Left kidney (tissue), 2 donors: Measurements from ENCODE around the gene RHOB. TPM values are rescaled to one million over a fixed set of nuclear protein-coding genes. Genes with fewer than 3 reads are reported as not detected.
"Not testable (repeated sequence)": the region's sequence is repeated elsewhere in the genome, so short reads cannot be mapped to it uniquely, and the experiment has no call there.

Experiments used
- DNase-seq: peaks from one replicate; pipeline ENCODE4 v3.0.0-alpha.2; 2013
- polyA plus RNA-seq: library from polyadenylated mRNA; unstranded; fragments of 120-200 nt; gene quantifications from one replicate; pipeline ENCODE4 v1.2.1, GENCODE V29; 2013; ENCODE audit not compliant: insufficient read length

The RHOB gene
- polyA plus RNA-seq, 1 donor = 64.2 TPM

- DNase-seq = not testable (repeated sequence)
Observed at GRCh38 chr2:20435456-20435855, 11.4 kb upstream of the RHOB start.

GRCh38 chr2:20436716-20437470, 10.0 kb upstream of the RHOB start:
- no peak for DNase-seq

GRCh38 chr2:20438334-20439192, 8.3 kb upstream of the RHOB start:
- DNase-seq = no peak

- no peak for DNase-seq
Observed at GRCh38 chr2:20439193-20439475, 7.7 kb upstream of the RHOB start.

GRCh38 chr2:20439503-20439902, 7.4 kb upstream of the RHOB start:
- DNase-seq = no peak

- no peak for DNase-seq
Observed at GRCh38 chr2:20440001-20440560, 6.8 kb upstream of the RHOB start.

GRCh38 chr2:20443276-20443920, 3.5 kb upstream of the RHOB start:
- DNase-seq = peak; percentile 80

- no peak for DNase-seq
Observed at GRCh38 chr2:20444101-20444992, 2.5 kb upstream of the RHOB start.

GRCh38 chr2:20444993-20445910, 1.6 kb upstream of the RHOB start:
- no peak for DNase-seq

GRCh38 chr2:20446255-20446916, 488 bp upstream of the RHOB start:
- DNase-seq = no peak

GRCh38 chr2:20447437-20448245, 767 bp downstream of the RHOB start:
- DNase-seq = no peak

- DNase-seq = no peak
Observed at GRCh38 chr2:20448246-20448976, 1.5 kb downstream of the RHOB start.

- DNase-seq = no peak
Observed at GRCh38 chr2:20448977-20449306, 2.1 kb downstream of the RHOB start.

- DNase-seq = no peak
Observed at GRCh38 chr2:20449501-20450200, 2.8 kb downstream of the RHOB start.

- no peak for DNase-seq
Observed at GRCh38 chr2:20450201-20450999, 3.5 kb downstream of the RHOB start.

GRCh38 chr2:20451000-20451290, 4.1 kb downstream of the RHOB start:
- DNase-seq = no peak

- no peak for DNase-seq
Observed at GRCh38 chr2:20451341-20451740, 4.5 kb downstream of the RHOB start.
